Measurements from ENCODE around the gene TM6SF1.
"Not testable (repeated sequence)": the region's sequence is repeated elsewhere in the genome, so short reads cannot be mapped to it uniquely, and the experiment has no call there.

Gene TM6SF1

DNA sequence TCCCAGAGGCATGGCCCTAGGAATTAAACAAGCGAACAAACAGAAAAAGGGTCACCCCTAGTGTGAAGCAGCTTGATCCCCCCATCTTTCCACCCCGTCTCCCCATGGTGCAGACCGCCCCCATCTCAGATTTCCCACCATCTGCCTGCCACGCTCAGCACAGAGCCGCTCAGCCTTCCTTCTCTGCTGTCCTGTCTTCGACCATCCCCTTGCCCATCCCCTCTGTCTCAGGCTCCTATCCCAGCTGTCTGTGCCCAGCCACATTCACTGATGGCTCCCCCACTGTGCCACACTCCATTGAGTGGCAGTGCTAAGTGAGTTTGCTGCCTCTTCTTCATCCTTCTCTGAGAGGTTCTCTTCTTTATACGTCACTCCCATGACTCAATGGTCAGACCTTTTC lies 28.7 kb upstream of the TM6SF1 start:
- no peak for TF ChIP-seq CTCF (IDR thresholded peaks at IDR 0.05; ENCODE audit: insufficient read depth, low read length, poor library complexity, severe bottlenecking)
- H3F3A ChIP-seq (ENCODE audit: insufficient read depth): no peaks in the 10 kb centered on the region
- no peaks in the 10 kb centered on the region for H3K27me3 ChIP-seq (ENCODE audit: low read length)
- no peaks in the 10 kb centered on the region for H3K9me2 ChIP-seq (replicated peaks; ENCODE audit: insufficient read depth, low read length)
- no peaks in the 10 kb centered on the region for H3K79me2 ChIP-seq (ENCODE audit: insufficient read depth, low read length)
- no peak overlapping the region for H3K4me2 ChIP-seq (ENCODE audit: low read depth, low read length, poor library complexity, severe bottlenecking)
- no peak overlapping the region for H3K4me3 ChIP-seq (ENCODE audit: insufficient read depth, low read length, poor library complexity, severe bottlenecking)
- H3K9me3 ChIP-seq (ENCODE audit: insufficient read depth, low read length): peaks cover under 1% of the 10 kb centered on the region; the same call in 1 of the 2 replicates
- no peak overlapping the region for H2AFZ ChIP-seq (ENCODE audit: low read depth, low read length, severe bottlenecking)
- no peaks in the 10 kb centered on the region for H3K36me3 ChIP-seq (ENCODE audit: low read length)
- H3K27ac ChIP-seq (ENCODE audit: low read depth, low read length): no peak overlapping the region
- no peaks in the 10 kb centered on the region for H4K20me1 ChIP-seq (ENCODE audit: low read depth, low read length)
- no peak overlapping the region for H3K9ac ChIP-seq (ENCODE audit: low read length)

GRCh38 chr15:83081256-83082014 lies 26.0 kb upstream of the TM6SF1 start:
- no peaks in the 10 kb centered on the region for H3K9me2 ChIP-seq (replicated peaks; ENCODE audit: insufficient read depth, low read length)
- H3K4me2 ChIP-seq (ENCODE audit: low read depth, low read length, poor library complexity, severe bottlenecking): no peak overlapping the region
- H3K4me3 ChIP-seq (ENCODE audit: insufficient read depth, low read length, poor library complexity, severe bottlenecking): no peak overlapping the region
- TF ChIP-seq CTCF (IDR thresholded peaks at IDR 0.05; ENCODE audit: insufficient read depth, low read length, poor library complexity, severe bottlenecking) (no peak), EZH2phosphoT487 (conservative IDR thresholded peaks at IDR 0.05; ENCODE audit: low read length) (no peak)
- H2AFZ ChIP-seq (ENCODE audit: low read depth, low read length, severe bottlenecking): no peak overlapping the region
- no peaks in the 10 kb centered on the region for H3K9me3 ChIP-seq (ENCODE audit: insufficient read depth, low read length)
- no peaks in the 10 kb centered on the region for H3K36me3 ChIP-seq (ENCODE audit: low read length)
- H3K27me3 ChIP-seq (ENCODE audit: low read length): no peaks in the 10 kb centered on the region
- no peak overlapping the region for H3K9ac ChIP-seq (ENCODE audit: low read length)
- no peaks in the 10 kb centered on the region for H3F3A ChIP-seq (ENCODE audit: insufficient read depth)
- H3K79me2 ChIP-seq (ENCODE audit: insufficient read depth, low read length): no peaks in the 10 kb centered on the region
- no peak overlapping the region for H3K27ac ChIP-seq (ENCODE audit: low read depth, low read length)
- H4K20me1 ChIP-seq (ENCODE audit: low read depth, low read length): no peaks in the 10 kb centered on the region

DNA sequence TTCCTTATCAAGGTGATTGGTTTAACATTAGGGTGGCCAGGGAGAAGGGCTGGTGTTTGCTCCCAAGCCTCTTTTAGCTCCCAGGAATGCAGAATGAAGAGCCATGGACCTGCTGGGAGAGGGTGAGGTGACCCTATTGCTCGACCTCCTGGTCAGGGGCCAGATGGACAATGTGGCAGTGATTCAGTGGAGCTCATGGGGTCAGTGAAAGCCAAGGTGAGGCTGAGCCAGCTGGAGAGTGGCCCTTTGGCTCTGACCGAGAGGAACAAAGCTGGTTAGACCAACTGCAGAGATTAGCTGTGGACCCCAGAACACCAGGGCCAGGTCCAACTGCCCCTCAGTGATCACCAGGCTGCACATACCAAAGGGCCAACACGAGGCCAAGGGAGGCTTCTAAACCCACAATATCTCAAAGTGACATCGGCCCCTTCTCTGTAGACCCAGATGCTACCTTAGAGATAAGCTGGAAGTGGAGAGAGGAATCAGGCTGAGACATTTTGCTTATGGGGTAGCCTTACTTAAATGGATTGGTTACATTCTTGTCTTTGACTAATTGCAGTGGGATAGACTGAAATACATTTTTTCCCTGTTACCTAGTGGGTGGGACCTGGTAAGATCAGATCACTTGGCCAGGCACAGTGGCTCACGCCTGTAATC lies 24.6 kb upstream of the TM6SF1 start:
- Histone ChIP-seq H3K9me3 (ENCODE audit: insufficient read depth, low read length) (no peaks in the 10 kb centered on the region), H2AFZ (ENCODE audit: low read depth, low read length, severe bottlenecking) (no peak overlapping the region), H3F3A (ENCODE audit: insufficient read depth) (no peaks in the 10 kb centered on the region), H3K79me2 (ENCODE audit: insufficient read depth, low read length) (no peaks in the 10 kb centered on the region), H3K27me3 (ENCODE audit: low read length) (no peaks in the 10 kb centered on the region), H4K20me1 (ENCODE audit: low read depth, low read length) (no peaks in the 10 kb centered on the region), H3K9me2 (replicated peaks; ENCODE audit: insufficient read depth, low read length) (no peaks in the 10 kb centered on the region), H3K27ac (ENCODE audit: low read depth, low read length) (no peak overlapping the region), H3K36me3 (ENCODE audit: low read length) (no peaks in the 10 kb centered on the region), H3K9ac (ENCODE audit: low read length) (no peak overlapping the region), H3K4me2 (ENCODE audit: low read depth, low read length, poor library complexity, severe bottlenecking) (no peak overlapping the region), H3K4me3 (ENCODE audit: insufficient read depth, low read length, poor library complexity, severe bottlenecking) (no peak overlapping the region)
- TF ChIP-seq CTCF (IDR thresholded peaks at IDR 0.05; ENCODE audit: insufficient read depth, low read length, poor library complexity, severe bottlenecking) (no peak), EZH2phosphoT487 (conservative IDR thresholded peaks at IDR 0.05; ENCODE audit: low read length) (no peak)

GRCh38 chr15:83085461-83085860 lies 22.0 kb upstream of the TM6SF1 start:
- H3K27me3 ChIP-seq (ENCODE audit: low read length); H3K36me3 ChIP-seq (ENCODE audit: low read length); H3K9ac ChIP-seq (ENCODE audit: low read length); H3K27ac ChIP-seq (ENCODE audit: low read depth, low read length); H3F3A ChIP-seq (ENCODE audit: insufficient read depth); H3K9me3 ChIP-seq (ENCODE audit: insufficient read depth, low read length); H4K20me1 ChIP-seq (ENCODE audit: low read depth, low read length); H3K79me2 ChIP-seq (ENCODE audit: insufficient read depth, low read length); H2AFZ ChIP-seq (ENCODE audit: low read depth, low read length, severe bottlenecking); H3K4me3 ChIP-seq (ENCODE audit: insufficient read depth, low read length, poor library complexity, severe bottlenecking); H3K9me2 ChIP-seq (replicated peaks; ENCODE audit: insufficient read depth, low read length); H3K4me2 ChIP-seq (ENCODE audit: low read depth, low read length, poor library complexity, severe bottlenecking): not testable (repeated sequence)

- not testable (repeated sequence) for H3K4me3 ChIP-seq (ENCODE audit: insufficient read depth, low read length, poor library complexity, severe bottlenecking); H3K9ac ChIP-seq (ENCODE audit: low read length); H3K27me3 ChIP-seq (ENCODE audit: low read length); H3K9me2 ChIP-seq (replicated peaks; ENCODE audit: insufficient read depth, low read length); H3K27ac ChIP-seq (ENCODE audit: low read depth, low read length); H3K79me2 ChIP-seq (ENCODE audit: insufficient read depth, low read length); H3K4me2 ChIP-seq (ENCODE audit: low read depth, low read length, poor library complexity, severe bottlenecking); H4K20me1 ChIP-seq (ENCODE audit: low read depth, low read length); H3F3A ChIP-seq (ENCODE audit: insufficient read depth); H3K36me3 ChIP-seq (ENCODE audit: low read length); H2AFZ ChIP-seq (ENCODE audit: low read depth, low read length, severe bottlenecking); H3K9me3 ChIP-seq (ENCODE audit: insufficient read depth, low read length)
These were observed 21.4 kb upstream of the TM6SF1 start for GRCh38 chr15:83085864-83086552.

Data from SU-DHL-6 (cell line).